22Rv1 (cell line): ENCODE data around the gene MLST8.

Experiments
- H3K27ac ChIP-seq: fragments of 450-650 bp; 2 replicates; pipeline ENCODE4 v1.5.1; 2017
- CTCF ChIP-seq: fragments of 450-650 bp; IDR thresholded peaks from 2 replicates; pipeline ENCODE4 v1.5.1; 2017; ENCODE audit warnings: mild to moderate bottlenecking
- ZFX ChIP-seq: fragments of 450-650 bp; IDR thresholded peaks from 2 replicates; pipeline ENCODE4 v1.6.1; 2017; ENCODE audit warnings: antibody characterized with exemption, borderline replicate concordance

The MLST8 gene

GRCh38 chr16:2204416-2205103 is 694 bp upstream of the MLST8 start:
- H3K27ac ChIP-seq: peak overlapping the region; percentile 85
- TF ChIP-seq ZFX (no peak), CTCF (no peak)

GRCh38 chr16:2205967-2206313 is 686 bp downstream of the MLST8 start:
- TF ChIP-seq ZFX (no peak), CTCF (no peak)
- peak overlapping the region; percentile 85 for H3K27ac ChIP-seq

GRCh38 chr16:2206420-2206779 is 1.1 kb downstream of the MLST8 start:
- peak overlapping the region; percentile 85 for H3K27ac ChIP-seq
- TF ChIP-seq CTCF: no peak
- no peak for TF ChIP-seq ZFX

- TF ChIP-seq CTCF (no peak), ZFX (no peak)
- H3K27ac ChIP-seq: peak overlapping the region; percentile 85
Measured at GRCh38 chr16:2206780-2207433, 1.7 kb downstream of the MLST8 start.

GRCh38 chr16:2207872-2208271 is 2.6 kb downstream of the MLST8 start:
- TF ChIP-seq CTCF (no peak), ZFX (no peak)
- peak overlapping the region; percentile 85; the same call in 1 of the 2 replicates for H3K27ac ChIP-seq

- peak overlapping the region; percentile 85 for H3K27ac ChIP-seq
- TF ChIP-seq ZFX (no peak), CTCF (no peak)
Measured at GRCh38 chr16:2208308-2208707, 3.1 kb downstream of the MLST8 start.

GRCh38 chr16:2208772-2209171 is 3.5 kb downstream of the MLST8 start:
- peak overlapping the region; percentile 85 for H3K27ac ChIP-seq

More at GRCh38 chr16:2208772-2209171, 3.5 kb downstream of the MLST8 start:
- TF ChIP-seq ZFX (no peak), CTCF (no peak)
